ENCODE measurements around the gene MRPS11.
"Not testable (repeated sequence)": the region's sequence is repeated elsewhere in the genome, so short reads cannot be mapped to it uniquely, and the experiment has no call there.

Gene MRPS11

GRCh38 chr15:88491158-88491557 lies 23.6 kb downstream of the MRPS11 start:
- no peak for TF ChIP-seq POLR2A (IDR thresholded peaks at IDR 0.05; ENCODE audit: low read depth, low read length)
- DNase-seq (ENCODE audit: insufficient read length, low spot score) (no peak), FAIRE-seq (no peak)

DNA sequence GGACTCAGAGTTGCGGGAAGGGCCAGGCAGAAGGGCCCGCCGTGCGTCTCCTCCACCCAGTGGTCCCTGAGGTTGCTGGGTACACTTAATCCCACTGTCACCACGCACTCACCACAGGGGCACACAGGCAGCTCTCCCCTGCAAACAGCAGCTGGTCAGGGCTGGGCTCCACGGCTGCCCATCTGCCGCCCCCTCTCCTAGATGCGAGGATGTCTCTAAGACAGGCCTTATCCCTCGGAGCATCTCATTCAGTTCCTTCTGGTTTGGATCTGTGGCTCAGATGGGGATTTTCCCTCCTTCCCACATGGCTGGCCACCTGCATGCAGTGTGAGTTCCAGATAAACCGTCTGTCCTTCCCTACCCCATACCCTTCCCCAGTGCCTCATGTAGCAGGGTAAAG lies 26.3 kb downstream of the MRPS11 start:
- DNase-seq (ENCODE audit: insufficient read length, low spot score) = no peak
- no peak for FAIRE-seq
- no peak for TF ChIP-seq POLR2A (IDR thresholded peaks at IDR 0.05; ENCODE audit: low read depth, low read length)

- FAIRE-seq (no peak), DNase-seq (ENCODE audit: insufficient read length, low spot score) (no peak)
- no peak for TF ChIP-seq POLR2A (IDR thresholded peaks at IDR 0.05; ENCODE audit: low read depth, low read length)
Measured at GRCh38 chr15:88497109-88497765, 29.7 kb downstream of the MRPS11 start.

DNA sequence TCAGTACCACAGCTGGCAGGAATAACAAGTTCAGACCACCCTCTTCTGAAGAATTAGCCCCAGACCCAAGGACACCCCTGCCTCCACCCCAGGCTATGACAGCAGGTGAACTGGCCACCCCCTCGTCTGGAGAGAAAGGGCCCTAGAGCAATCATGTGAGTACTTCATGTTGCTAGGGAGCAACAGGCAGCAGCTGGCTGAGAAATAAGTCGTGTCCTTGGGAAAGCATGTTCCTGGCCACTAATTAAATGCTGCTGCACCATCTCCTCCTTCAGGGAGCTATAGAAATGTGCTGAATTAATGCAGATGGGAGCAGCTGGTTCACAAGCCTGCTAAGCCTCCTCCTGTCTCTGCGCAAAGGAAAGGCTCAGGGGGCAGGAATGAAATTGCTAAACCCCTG lies 31.5 kb downstream of the MRPS11 start:
- FAIRE-seq = no peak

GRCh38 chr15:88504445-88504844 lies 36.9 kb downstream of the MRPS11 start:
- FAIRE-seq (no peak), DNase-seq (ENCODE audit: insufficient read length, low spot score) (no peak)
- no peak for TF ChIP-seq POLR2A (IDR thresholded peaks at IDR 0.05; ENCODE audit: low read depth, low read length)

More for the DNA sequence above, 31.5 kb downstream of the MRPS11 start:
- no peak for TF ChIP-seq POLR2A (IDR thresholded peaks at IDR 0.05; ENCODE audit: low read depth, low read length)
- DNase-seq (ENCODE audit: insufficient read length, low spot score) = no peak

DNA sequence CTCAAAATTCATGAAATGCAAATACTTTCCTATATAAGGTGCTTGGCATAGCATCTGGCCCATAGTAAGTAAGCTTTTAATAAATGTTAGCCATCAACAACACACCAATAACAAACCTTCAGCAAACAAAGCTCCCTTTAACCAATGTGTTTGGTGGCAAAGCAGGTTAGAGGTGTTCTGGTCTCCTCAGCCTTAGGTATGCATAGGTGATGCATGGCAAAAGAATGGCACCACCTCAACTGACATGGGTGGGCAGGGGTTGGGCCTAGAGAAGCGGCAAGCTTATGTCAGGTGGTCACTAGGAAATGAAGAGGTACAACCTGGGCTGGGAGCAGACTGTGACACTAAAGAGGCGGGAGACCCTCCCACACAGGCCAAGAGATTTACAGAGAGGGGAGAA lies 38.2 kb downstream of the MRPS11 start:
- DNase-seq (ENCODE audit: insufficient read length, low spot score) (no peak), FAIRE-seq (no peak)
- TF ChIP-seq POLR2A (IDR thresholded peaks at IDR 0.05; ENCODE audit: low read depth, low read length) = no peak

- no peak for TF ChIP-seq POLR2A (IDR thresholded peaks at IDR 0.05; ENCODE audit: low read depth, low read length)
- FAIRE-seq = no peak
- no peak for DNase-seq (ENCODE audit: insufficient read length, low spot score)
Measured at GRCh38 chr15:88506628-88507027, 39.1 kb downstream of the MRPS11 start.

DNA sequence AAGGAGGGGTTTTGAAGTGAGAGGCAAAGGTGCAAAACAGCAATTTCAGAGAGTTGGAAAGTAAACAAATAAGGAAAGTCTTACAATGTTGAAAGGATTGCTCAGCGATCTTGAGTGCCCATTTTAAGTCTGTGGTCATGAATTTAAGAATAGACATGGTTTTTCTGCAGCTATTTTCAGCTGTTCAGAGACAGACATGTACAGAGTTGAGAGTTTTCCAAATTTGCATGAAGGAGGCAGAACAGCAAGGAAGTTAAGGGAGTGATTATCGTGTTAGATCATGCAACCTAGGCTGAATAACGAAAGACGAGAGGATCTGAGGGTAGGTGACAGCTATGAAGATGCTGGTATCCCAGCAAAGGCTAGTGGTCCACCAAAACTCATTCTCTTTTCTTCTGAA lies 41.8 kb downstream of the MRPS11 start:
- DNase-seq (ENCODE audit: insufficient read length, low spot score) = no peak
- TF ChIP-seq POLR2A (IDR thresholded peaks at IDR 0.05; ENCODE audit: low read depth, low read length) = no peak
- no peak for FAIRE-seq

DNA sequence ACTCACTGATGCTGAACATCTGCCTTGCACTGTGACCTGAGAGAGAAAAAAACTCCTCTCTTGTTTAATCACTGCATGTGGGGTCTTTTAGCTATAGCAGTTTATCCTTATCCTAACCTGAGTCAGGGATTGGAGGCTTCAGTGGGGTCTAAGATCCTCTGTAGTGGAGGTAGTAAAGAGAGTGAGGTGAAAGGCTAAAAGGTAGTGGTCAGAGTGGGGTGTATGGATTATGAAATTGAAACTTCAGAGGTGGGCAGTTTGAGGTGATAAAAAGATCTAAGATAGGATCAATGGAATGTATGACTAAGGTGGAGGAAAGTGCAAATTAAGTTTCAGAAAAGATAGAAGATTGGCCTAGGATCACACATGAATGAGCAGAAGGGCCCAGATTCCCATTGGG lies 42.5 kb downstream of the MRPS11 start:
- DNase-seq (ENCODE audit: insufficient read length, low spot score) = no peak
- no peak for FAIRE-seq
- TF ChIP-seq POLR2A (IDR thresholded peaks at IDR 0.05; ENCODE audit: low read depth, low read length) = no peak

DNA sequence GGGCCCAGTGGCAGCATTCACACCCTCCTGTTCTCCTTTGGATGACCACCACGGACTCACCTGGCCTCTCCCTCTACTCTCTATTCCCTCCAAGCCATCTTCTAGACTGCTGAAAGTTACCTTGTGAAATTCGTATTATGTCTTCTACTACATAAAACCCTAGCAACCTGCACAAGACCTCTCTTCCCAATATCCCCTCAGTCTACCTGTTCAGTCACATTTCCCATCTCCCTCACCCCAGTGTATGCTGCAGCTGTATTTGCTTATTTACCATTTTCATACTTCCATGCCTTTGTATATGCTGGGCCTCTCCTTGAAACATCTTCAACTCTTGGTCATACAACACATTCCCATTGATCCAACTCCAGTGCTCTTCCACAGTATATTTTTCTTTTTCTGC lies 43.7 kb downstream of the MRPS11 start:
- FAIRE-seq (no peak), DNase-seq (ENCODE audit: insufficient read length, low spot score) (no peak)
- no peak for TF ChIP-seq POLR2A (IDR thresholded peaks at IDR 0.05; ENCODE audit: low read depth, low read length)

DNA sequence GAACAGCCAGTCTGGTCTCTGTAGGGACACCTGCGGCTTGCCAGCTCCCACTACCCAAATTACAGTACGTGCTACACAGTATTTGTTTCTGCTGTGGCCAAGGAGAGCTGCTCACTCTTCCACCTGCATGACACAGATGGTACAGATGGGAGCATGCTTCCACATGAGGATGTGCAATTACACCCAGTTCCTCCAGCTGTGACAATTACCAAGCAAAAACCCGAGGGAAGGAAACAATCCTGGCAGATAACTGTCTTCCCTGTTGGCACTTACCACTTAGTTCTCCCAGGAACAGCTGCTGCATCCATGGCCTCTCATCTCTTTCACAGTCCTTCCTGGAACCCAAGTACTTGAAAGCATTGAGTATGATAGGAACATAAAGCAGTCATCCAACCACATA lies 44.6 kb downstream of the MRPS11 start:
- no peak for FAIRE-seq
- DNase-seq (ENCODE audit: insufficient read length, low spot score) = no peak
- TF ChIP-seq POLR2A (IDR thresholded peaks at IDR 0.05; ENCODE audit: low read depth, low read length) = no peak; the same call in 1 of the 2 replicates

DNA sequence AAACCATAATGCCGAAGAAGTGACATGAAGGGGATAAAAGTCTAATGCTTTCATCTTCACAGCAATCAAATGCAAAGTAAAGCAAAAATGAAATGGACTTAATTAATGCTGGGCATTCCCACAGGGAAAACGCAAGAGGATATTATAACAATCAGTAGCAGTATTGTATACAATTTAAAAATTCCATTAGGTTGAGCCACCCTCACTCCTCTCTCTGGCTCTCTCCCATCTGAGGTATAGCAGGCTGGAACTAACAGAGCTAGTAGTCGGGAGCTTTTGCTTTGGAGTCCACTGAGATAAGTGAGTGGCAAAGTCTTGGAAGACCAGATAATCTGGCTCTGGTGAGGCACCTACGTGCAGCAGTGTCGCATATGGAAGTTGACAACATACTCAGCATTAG lies 45.1 kb downstream of the MRPS11 start:
- FAIRE-seq = no peak
- no peak for TF ChIP-seq POLR2A (IDR thresholded peaks at IDR 0.05; ENCODE audit: low read depth, low read length)

GRCh38 chr15:88513195-88513594 lies 45.7 kb downstream of the MRPS11 start:
- FAIRE-seq (no peak), DNase-seq (ENCODE audit: insufficient read length, low spot score) (no peak)
- TF ChIP-seq POLR2A (IDR thresholded peaks at IDR 0.05; ENCODE audit: low read depth, low read length) = no peak

More for the DNA sequence above, 45.1 kb downstream of the MRPS11 start:
- no peak for DNase-seq (ENCODE audit: insufficient read length, low spot score)

DNA sequence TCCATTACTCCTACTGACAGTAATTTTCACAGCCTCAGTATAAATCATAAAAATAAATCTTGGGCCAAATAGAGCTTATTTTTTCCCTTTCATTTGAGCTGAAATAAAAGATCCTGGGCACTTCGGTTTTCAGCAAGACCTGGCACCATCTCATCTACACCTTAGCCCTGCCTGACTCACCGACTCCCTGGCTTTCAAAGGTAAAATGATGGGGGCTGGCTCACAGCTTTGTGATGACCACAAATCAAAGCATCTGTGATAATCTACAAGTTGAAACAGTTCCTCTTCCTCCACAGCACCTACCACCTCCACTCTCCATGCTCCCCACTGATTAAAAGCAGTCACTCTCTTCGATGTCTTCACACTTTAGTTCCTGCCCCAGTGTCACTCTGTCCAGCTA lies 51.4 kb downstream of the MRPS11 start:
- no peak for TF ChIP-seq POLR2A (IDR thresholded peaks at IDR 0.05; ENCODE audit: low read depth, low read length)
- FAIRE-seq (no peak), DNase-seq (ENCODE audit: insufficient read length, low spot score) (no peak)

DNA sequence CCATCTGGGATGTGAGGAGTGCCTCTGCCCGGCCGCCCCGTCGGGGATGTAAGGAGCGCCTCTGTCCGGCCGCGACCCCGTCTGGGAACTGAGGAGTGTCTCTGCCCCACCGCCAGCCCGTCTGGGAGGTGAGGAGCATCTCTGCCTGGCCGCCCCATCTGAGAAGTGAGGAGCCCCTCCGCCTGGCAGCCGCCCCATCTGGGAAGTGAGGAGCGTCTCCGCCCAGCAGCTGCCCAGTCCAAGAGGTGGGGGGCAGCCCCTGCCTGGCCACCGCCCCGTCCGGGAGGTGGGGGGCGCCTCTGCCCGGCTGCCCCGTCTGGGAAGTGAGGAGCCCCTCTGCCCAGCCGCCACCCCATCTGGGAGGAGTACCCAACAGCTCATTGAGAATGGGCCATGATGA lies 56.6 kb downstream of the MRPS11 start:
- not testable (repeated sequence) for FAIRE-seq; DNase-seq (ENCODE audit: insufficient read length, low spot score)

DNA sequence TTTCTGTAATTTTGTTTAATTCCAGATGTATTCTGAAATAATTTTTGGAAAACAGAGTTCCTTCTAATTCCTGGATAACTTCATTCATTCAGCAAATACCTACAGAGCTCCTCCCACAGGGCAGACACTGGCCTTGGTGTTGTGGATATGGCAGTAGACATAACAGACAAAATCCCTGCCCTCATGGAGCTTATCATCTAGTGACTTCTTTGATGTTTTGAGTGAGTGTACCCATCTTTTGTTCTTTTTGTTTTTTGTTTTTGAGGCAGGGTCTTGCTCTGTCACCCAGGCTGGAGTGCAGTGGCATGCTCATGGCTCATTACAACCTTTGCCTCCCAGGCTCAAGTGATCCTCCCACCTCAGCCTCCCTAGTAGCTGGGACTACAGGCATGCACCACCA lies 57.9 kb downstream of the MRPS11 start:
- no peak for TF ChIP-seq POLR2A (IDR thresholded peaks at IDR 0.05; ENCODE audit: low read depth, low read length)
- DNase-seq (ENCODE audit: insufficient read length, low spot score) (no peak), FAIRE-seq (no peak)
